IMR-90 (cell line): ENCODE results near the gene CTDP1. TPM values are rescaled to one million over a fixed set of nuclear protein-coding genes. Genes with fewer than 3 reads are reported as not detected.

Experiments used
- ATAC-seq: fragments of 200-7000 bp; cut with Tn5 transposase; 2 replicates; pipeline ENCODE4 v1.9.1; 2020; ENCODE audit warnings: low read depth, mild to moderate bottlenecking, moderate library complexity
- BruUV-seq: library from RNA; stranded (reverse); fragments of 400-500 nt; replicated peaks from 2 replicates; lab custom pipeline; 2021; lab: Mats Ljungman, UMichigan
- CTCF ChIA-PET: fragments of 300-600 bp; formaldehyde crosslinking; extraction: SDS; loops from one replicate; lab custom pipeline; 2021; ENCODE audit warnings: antibody characterized with exemption; lab: Yijun Ruan, JAX
- POLR2A ChIA-PET: fragments of 300-600 bp; sonication (Branson Sonifier 250); formaldehyde crosslinking; loops from one replicate; lab custom pipeline; 2022; ENCODE audit warnings: antibody characterized with exemption; ENCODE audit not compliant: unreplicated experiment; lab: Charles Lee
- DNase-seq: peaks from one replicate; pipeline ENCODE4 v3.0.0; 2013
- H2AFZ ChIP-seq: replicated peaks from 2 replicates; pipeline ENCODE3; 2013; ENCODE audit warnings: low read length, mild to moderate bottlenecking; ENCODE audit not compliant: poor library complexity
- H2AK5ac ChIP-seq: 2 replicates; pipeline ENCODE4 v1.6.1; 2013; ENCODE audit warnings: low read depth, low read length, inconsistent platforms
- H2AK9ac ChIP-seq: replicated peaks from 2 replicates; pipeline ENCODE3; 2013; ENCODE audit warnings: mild to moderate bottlenecking, low read depth, low read length, moderate library complexity; ENCODE audit not compliant: poor library complexity
- H2BK120ac ChIP-seq: 2 replicates; pipeline ENCODE4 v1.6.1; 2013; ENCODE audit warnings: low read depth, low read length, inconsistent platforms
- H2BK15ac ChIP-seq: 3 replicates; pipeline ENCODE4 v1.6.1; 2013; ENCODE audit warnings: low read depth, low read length, inconsistent platforms
- H2BK20ac ChIP-seq: 2 replicates; pipeline ENCODE4 v1.6.1; 2013; ENCODE audit warnings: low read depth, mild to moderate bottlenecking, inconsistent platforms, low read length, moderate library complexity
- H2BK5ac ChIP-seq: 2 replicates; pipeline ENCODE4 v1.6.1; 2013; ENCODE audit warnings: mild to moderate bottlenecking, low read depth, low read length, inconsistent platforms; ENCODE audit not compliant: poor library complexity, severe bottlenecking
- H3K14ac ChIP-seq: replicated peaks from 2 replicates; pipeline ENCODE4 v1.6.1; 2013; ENCODE audit warnings: low read depth, low read length, inconsistent platforms
- H3K18ac ChIP-seq: 2 replicates; pipeline ENCODE4 v1.6.1; 2013; ENCODE audit warnings: low read depth, low read length, control low read depth
- H3K23ac ChIP-seq: 2 replicates; pipeline ENCODE4 v1.6.1; 2013; ENCODE audit warnings: low read depth, low read length, inconsistent platforms
- H3K27ac ChIP-seq: 2 replicates; pipeline ENCODE4 v1.5.1; 2013; ENCODE audit warnings: mild to moderate bottlenecking, control low read depth, low read length; ENCODE audit not compliant: insufficient read depth
- H3K27me3 ChIP-seq: 2 replicates; pipeline ENCODE4 v1.6.1; 2013; ENCODE audit warnings: low read length; ENCODE audit not compliant: control insufficient read depth, insufficient read depth
- H3K36me3 ChIP-seq: 2 replicates; pipeline ENCODE4 v1.6.1; 2013; ENCODE audit warnings: low read length, mixed read lengths; ENCODE audit not compliant: control insufficient read depth, insufficient read depth
- H3K4ac ChIP-seq: 2 replicates; pipeline ENCODE4 v1.6.1; 2013; ENCODE audit warnings: low read depth, low read length, inconsistent platforms
- H3K4me1 ChIP-seq: 2 replicates; pipeline ENCODE4 v1.6.1; 2013; ENCODE audit warnings: low read length, mixed read lengths; ENCODE audit not compliant: control insufficient read depth, insufficient read depth
- H3K4me2 ChIP-seq: 2 replicates; pipeline ENCODE4 v1.6.1; 2013; ENCODE audit warnings: low read depth, mild to moderate bottlenecking, control low read depth, low read length, moderate library complexity
- H3K4me3 ChIP-seq: 2 replicates; pipeline ENCODE4 v1.5.1; 2013; ENCODE audit warnings: low read depth, mild to moderate bottlenecking, control low read depth, low read length, moderate library complexity; ENCODE audit not compliant: insufficient read depth
- H3K56ac ChIP-seq: 2 replicates; pipeline ENCODE4 v1.6.1; 2013; ENCODE audit warnings: low read length, inconsistent platforms; ENCODE audit not compliant: insufficient read depth; ENCODE audit errors: extremely low read depth
- H3K79me1 ChIP-seq, 2 experiments: 2 replicates each; pipeline ENCODE4 v1.6.1; 2013; ENCODE audit warnings: low read length in 2 of 2, inconsistent platforms in 1 of 2, low read depth in 1 of 2
- H3K9ac ChIP-seq: 2 replicates; pipeline ENCODE4 v1.6.1; 2013; ENCODE audit warnings: low read depth, low read length, control low read depth
- H3K9me1 ChIP-seq: 2 replicates; pipeline ENCODE4 v1.6.1; 2013; ENCODE audit warnings: low read length, inconsistent platforms; ENCODE audit not compliant: insufficient read depth
- H3K9me3 ChIP-seq: 2 replicates; pipeline ENCODE4 v1.6.1; 2013; ENCODE audit warnings: low read length; ENCODE audit not compliant: control insufficient read depth, insufficient read depth
- H4K20me1 ChIP-seq: 2 replicates; pipeline ENCODE4 v1.6.1; 2013; ENCODE audit warnings: low read length, inconsistent platforms; ENCODE audit not compliant: insufficient read depth
- H4K5ac ChIP-seq: 2 replicates; pipeline ENCODE4 v1.6.1; 2013; ENCODE audit warnings: mild to moderate bottlenecking, low read depth, low read length, control low read depth
- H4K8ac ChIP-seq, 2 experiments: 2 replicates each; pipeline ENCODE4 v1.6.1; 2013; ENCODE audit warnings: low read depth in 2 of 2, low read length in 2 of 2, control low read depth in 1 of 2, inconsistent platforms in 1 of 2
- H4K91ac ChIP-seq: 2 replicates; pipeline ENCODE4 v1.6.1; 2013; ENCODE audit warnings: low read depth, low read length, inconsistent platforms; ENCODE audit not compliant: insufficient read depth
- MXI1 ChIP-seq: IDR thresholded peaks from 2 replicates; pipeline ENCODE4 v1.6.1; 2012; ENCODE audit warnings: low read depth, mild to moderate bottlenecking, low read length, moderate library complexity, borderline replicate concordance
- USF2 ChIP-seq: fragments of 150-350 bp; IDR thresholded peaks from 2 replicates; pipeline ENCODE4 v1.6.1; 2017; ENCODE audit warnings: mild to moderate bottlenecking, antibody characterized with exemption, low read length, low read depth
- WGBS, 2 experiments: methylation state at CpG; one replicate each; pipeline versions ENCODE4 v1.1.5 to v1.1.7; 2013; ENCODE audit warnings: missing lambda C conversion rate in 2 of 2; ENCODE audit not compliant: insufficient read length in 1 of 2; ENCODE audit errors: extremely low coverage in 2 of 2; 5-methylcytosine and 5-hydroxymethylcytosine counted together
- dilution Hi-C: fragments of 300-500 bp; cut with HindIII; formaldehyde crosslinking; loops from one replicate; pipeline ENCODE4 v1.14.3; 2018; ENCODE audit warnings: low sequenced_read_pairs; ENCODE audit not compliant: unreplicated experiment
- in situ Hi-C: fragments of 300-500 bp; cut with MboI; formaldehyde crosslinking; loops from 3 replicates; pipeline ENCODE4 v1.14.3; 2019; ENCODE audit warnings: low sequenced_read_pairs, inconsistent platforms, mixed read lengths
- intact Hi-C: fragments of 100-400 bp; cut with micrococcal nuclease; formaldehyde crosslinking; loops from 2 replicates; pipeline ENCODE4 v1.10.0; 2022
- polyA plus RNA-seq, 3 experiments: library from polyadenylated mRNA; depleted of rRNA; stranded (reverse); fragments of >200 nt; gene quantifications; 2 replicates each; pipeline ENCODE4 v1.2.3, GENCODE V29; 2012; ENCODE audit warnings: low replicate concordance in 1 of 3
- total RNA-seq: library from RNA; depleted of rRNA; stranded (reverse); fragments of >200 nt; gene quantifications from 2 replicates; pipeline ENCODE4 v1.2.3, GENCODE V29; 2012

Gene CTDP1
- total and polyA plus RNA-seq, 2 of the 4 experiments (the other 2 are of a cell fraction), result 13.4 to 17.6 TPM

GRCh38 chr18:79789091-79789891 lies 109.7 kb downstream of the CTDP1 start:
- Histone ChIP-seq H2BK120ac (no peak overlapping the region), H4K91ac (no peak overlapping the region), H3K9me1 (peaks cover 10% of the 10 kb centered on the region), H4K5ac (no peak overlapping the region), H2BK5ac (no peak overlapping the region), H3K4me1 (peaks cover 22% of the 10 kb centered on the region), H3K27ac (no peak overlapping the region), H2AK9ac (no peak overlapping the region), H3K27me3 (peaks cover 23% of the 10 kb centered on the region), H2AK5ac (no peak overlapping the region; the same call in 1 of the 2 replicates), H3K4me3 (no peak overlapping the region), H2BK15ac (no peak overlapping the region), H4K8ac (no peak overlapping the region), H3K9ac (no peak overlapping the region), H3K79me1 (no peaks in the 10 kb centered on the region), H3K4me2 (no peak overlapping the region), H2BK20ac (no peak overlapping the region), H3K9me3 (no peaks in the 10 kb centered on the region; the same call in 1 of the 2 replicates), H3K14ac (no peak overlapping the region), H3K56ac (no peak overlapping the region), H3K4ac (no peak overlapping the region; the same call in 1 of the 2 replicates), H3K18ac (no peak overlapping the region), H3K36me3 (no peaks in the 10 kb centered on the region), H2AFZ (no peak overlapping the region), H4K20me1 (no peaks in the 10 kb centered on the region), H3K23ac (no peak overlapping the region)
- ATAC-seq, result no peak
- no peak for DNase-seq
- intact Hi-C loops (no loop called here), in situ Hi-C loops (no loop called here), dilution Hi-C loops (no loop called here)
- BruUV-seq, result no TSS peak
- no peak for TF ChIP-seq MXI1
- TF ChIP-seq USF2, result no peak
- ChIA-PET CTCF (no interaction called here), POLR2A (no interaction called here)
- WGBS, 2 experiments, result 93% methylated on average over 51 of the region's 54 CpGs; no CpG with 5 or more reads in 1 of the 2 experiments
